ENCODE results near the gene VAT1L. TPM values are rescaled to one million over a fixed set of nuclear protein-coding genes. Genes with fewer than 3 reads are reported as not detected.

VAT1L gene
- total RNA-seq, 1 experiment from 2014 or later, result not detected

DNA sequence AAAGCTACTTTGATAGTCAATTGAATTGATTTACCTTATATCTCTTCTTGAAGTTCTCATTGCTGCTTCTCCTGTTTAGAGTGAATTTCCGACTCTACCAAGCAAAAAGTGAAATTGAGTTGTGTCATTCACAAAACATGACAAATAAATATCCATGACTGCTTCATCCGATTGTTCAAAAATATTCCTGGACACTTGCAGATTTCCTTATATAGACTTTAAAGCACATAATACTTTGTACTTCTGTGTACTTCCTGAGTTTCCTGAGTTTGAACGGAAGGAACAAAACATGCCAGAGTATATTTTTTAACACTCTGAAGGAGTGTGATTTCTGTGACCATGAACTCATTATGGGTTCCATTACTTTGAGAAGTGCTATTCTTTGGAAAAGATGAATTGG is 20.5 kb upstream of the VAT1L start:
- no peaks in the 10 kb centered on the region for H3K36me3 ChIP-seq
- no peak for DNase-seq
- no peak overlapping the region for H3K4me3 ChIP-seq
- H3K27me3 ChIP-seq, result no peaks in the 10 kb centered on the region
- H3K9me3 ChIP-seq, result no peaks in the 10 kb centered on the region

GRCh38 chr16:77775911-77776909 is 12.2 kb upstream of the VAT1L start:
- no peaks in the 10 kb centered on the region for H3K27me3 ChIP-seq
- H3K9me3 ChIP-seq, result no peaks in the 10 kb centered on the region
- no peak for DNase-seq
- no peaks in the 10 kb centered on the region for H3K36me3 ChIP-seq
- H3K4me3 ChIP-seq, result no peak overlapping the region

GRCh38 chr16:77777745-77778144 is 10.6 kb upstream of the VAT1L start:
- Histone ChIP-seq H3K9me3 (no peaks in the 10 kb centered on the region), H3K4me3 (no peak overlapping the region), H3K36me3 (no peaks in the 10 kb centered on the region), H3K27me3 (no peaks in the 10 kb centered on the region)
- no peak for DNase-seq

- H3K9me3 ChIP-seq, result no peaks in the 10 kb centered on the region
- DNase-seq, result peak; percentile 53
- no peaks in the 10 kb centered on the region for H3K27me3 ChIP-seq
- no peaks in the 10 kb centered on the region for H3K36me3 ChIP-seq
- H3K4me3 ChIP-seq, result no peak overlapping the region
Observed at GRCh38 chr16:77780378-77780837, 8.0 kb upstream of the VAT1L start.

DNA sequence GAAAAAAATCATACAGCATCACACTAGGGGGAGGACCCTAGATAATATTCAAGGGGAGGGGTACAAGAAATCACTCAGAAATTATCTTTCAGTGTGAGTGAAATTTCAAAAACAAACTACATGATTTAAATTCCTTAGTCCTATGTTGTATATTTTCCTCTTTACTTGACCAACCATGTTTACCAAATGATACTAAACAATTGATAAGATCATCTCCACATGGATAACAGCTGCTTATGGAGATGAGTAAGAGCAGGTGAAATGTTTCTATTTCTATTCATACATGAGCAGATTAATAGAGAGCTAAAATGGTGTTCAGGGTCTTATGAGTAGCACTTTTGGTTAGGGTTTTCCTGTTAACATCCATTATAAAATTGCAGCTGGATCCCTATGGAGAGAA is 7.3 kb upstream of the VAT1L start:
- Histone ChIP-seq H3K27me3 (no peaks in the 10 kb centered on the region), H3K36me3 (no peaks in the 10 kb centered on the region), H3K4me3 (no peak overlapping the region), H3K9me3 (no peaks in the 10 kb centered on the region)
- DNase-seq, result no peak

DNA sequence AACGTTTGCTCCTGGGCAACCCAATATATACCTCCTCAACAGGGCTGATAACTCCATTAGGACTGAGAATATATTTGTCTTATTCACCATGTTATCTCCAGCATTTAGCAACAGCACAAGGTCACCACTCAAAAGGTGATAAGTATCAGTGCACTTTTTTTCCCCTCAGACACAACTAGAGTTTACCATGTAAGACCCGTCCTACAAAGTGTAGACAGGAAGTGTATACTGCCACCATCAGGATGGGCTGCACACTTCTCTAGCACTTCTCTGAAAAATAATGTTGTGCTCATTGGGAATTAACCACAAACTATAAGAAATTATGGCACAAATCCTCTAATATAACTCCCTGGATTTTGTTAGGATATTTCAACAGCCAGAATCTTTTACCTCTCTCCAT is 5.7 kb upstream of the VAT1L start:
- DNase-seq, result no peak
- H3K9me3 ChIP-seq, result no peaks in the 10 kb centered on the region
- H3K36me3 ChIP-seq, result no peaks in the 10 kb centered on the region
- H3K4me3 ChIP-seq, result no peak overlapping the region
- H3K27me3 ChIP-seq, result peaks cover 2% of the 10 kb centered on the region; the same call in 1 of the 2 replicates

- DNase-seq, result no peak
- Histone ChIP-seq H3K36me3 (no peaks in the 10 kb centered on the region), H3K27me3 (peaks cover 19% of the 10 kb centered on the region), H3K4me3 (no peak overlapping the region), H3K9me3 (no peaks in the 10 kb centered on the region)
Observed at GRCh38 chr16:77784441-77785372, 3.7 kb upstream of the VAT1L start.

DNA sequence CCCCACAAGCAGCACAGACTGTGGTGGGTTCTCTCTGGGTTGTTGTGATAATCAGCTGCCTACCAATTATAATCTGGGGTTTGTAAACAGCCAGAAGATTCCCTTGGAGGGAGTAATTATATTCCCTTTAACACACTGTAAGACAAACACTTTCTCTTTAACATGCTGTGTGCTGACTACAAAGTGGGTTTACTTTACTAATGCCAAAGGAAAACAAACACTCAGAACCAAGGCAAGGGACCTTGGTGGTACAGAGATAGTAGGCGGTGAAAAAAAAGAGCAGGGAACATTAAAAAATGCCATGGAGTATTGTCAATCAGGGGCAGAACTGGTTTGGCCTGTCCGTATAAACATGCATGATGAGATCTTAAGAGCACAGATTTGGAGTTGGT is 3.0 kb upstream of the VAT1L start:
- DNase-seq, result no peak
- Histone ChIP-seq H3K4me3 (no peak overlapping the region), H3K9me3 (no peaks in the 10 kb centered on the region), H3K36me3 (no peaks in the 10 kb centered on the region), H3K27me3 (peaks cover 19% of the 10 kb centered on the region)

DNA sequence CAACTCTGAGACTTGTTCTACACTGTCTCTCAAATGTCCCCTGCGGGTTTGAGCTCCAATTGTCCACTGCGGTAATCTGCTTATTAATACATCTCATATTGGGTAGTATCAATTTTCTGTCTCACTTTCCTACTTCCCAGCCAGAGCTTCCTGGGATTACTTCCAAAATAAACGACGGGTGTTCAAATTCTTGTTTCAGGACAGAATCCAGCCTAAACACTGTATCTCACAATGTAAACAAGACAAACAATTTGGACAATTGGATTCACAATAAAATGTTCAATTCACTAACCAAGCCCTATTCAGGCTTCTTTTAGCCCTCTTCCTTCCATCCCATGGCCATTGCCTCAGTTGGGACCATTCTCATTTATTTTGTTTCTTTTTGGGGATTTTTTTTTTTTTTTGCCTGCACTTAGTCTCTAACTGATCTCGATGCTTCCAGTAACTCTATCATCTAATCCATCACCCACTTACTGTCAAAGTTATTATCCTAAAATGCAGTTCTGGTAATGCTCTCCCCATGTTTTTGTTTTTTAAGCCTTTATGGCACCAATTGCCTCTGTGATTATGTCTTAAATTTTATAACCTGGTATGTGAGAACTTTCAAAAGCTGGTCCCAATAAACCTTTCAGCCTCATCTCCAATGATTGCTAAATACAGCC is 2.0 kb upstream of the VAT1L start:
- Histone ChIP-seq H3K36me3 (no peaks in the 10 kb centered on the region), H3K9me3 (no peaks in the 10 kb centered on the region), H3K27me3 (peaks cover 19% of the 10 kb centered on the region), H3K4me3 (no peak overlapping the region)
- DNase-seq, result no peak

- H3K4me3 ChIP-seq, result no peak overlapping the region
- no peak for DNase-seq
- peaks cover 19% of the 10 kb centered on the region for H3K27me3 ChIP-seq
- no peaks in the 10 kb centered on the region for H3K9me3 ChIP-seq
- no peaks in the 10 kb centered on the region for H3K36me3 ChIP-seq
Observed at GRCh38 chr16:77787452-77787851, 912 bp upstream of the VAT1L start.

DNA sequence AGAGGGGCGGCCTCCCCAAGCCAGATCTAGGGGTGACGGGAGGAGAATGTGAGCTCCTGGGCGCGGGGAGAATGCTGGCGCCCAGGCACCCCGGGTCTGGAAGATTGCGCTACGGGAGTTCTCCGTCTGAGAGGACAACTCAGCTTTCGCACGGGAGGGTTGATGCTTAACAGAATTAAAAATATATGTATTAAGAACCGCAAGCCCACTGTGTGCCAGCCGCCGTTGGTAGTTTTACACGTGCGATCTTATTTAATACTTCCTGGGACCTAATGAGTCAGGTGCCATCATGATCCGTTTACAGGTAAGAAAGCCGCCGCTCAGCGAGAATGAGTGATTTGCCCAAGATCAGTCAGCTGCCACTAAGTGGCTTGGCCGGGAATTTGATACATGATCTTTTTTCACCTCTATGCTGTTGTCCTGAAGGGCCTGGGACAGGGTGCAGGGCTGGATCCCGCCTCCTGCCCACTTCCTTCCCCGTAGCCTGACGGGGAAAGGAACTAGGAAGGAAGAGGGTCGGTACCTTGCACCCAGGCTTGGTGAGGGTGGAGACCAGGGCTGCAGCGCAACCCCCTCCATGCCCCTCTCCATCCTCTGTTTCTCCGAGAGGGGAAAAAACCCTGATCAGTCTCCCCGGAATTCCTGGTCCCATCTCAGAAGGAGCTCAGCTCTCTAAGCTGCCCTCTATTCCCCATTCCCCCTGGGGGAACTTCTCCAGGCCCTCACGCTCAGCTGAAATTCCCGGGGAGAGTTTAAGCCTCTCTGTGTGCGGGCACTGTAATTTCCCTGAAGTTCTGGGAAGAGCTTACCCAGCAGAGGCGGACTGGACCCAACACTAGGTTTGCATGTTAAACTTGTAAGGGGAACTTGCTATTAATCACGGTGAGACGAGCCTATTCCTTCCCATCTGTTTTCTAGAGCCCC is 983 bp downstream of the VAT1L start:
- DNase-seq, result no peak
- H3K9me3 ChIP-seq, result no peaks in the 10 kb centered on the region
- no peaks in the 10 kb centered on the region for H3K36me3 ChIP-seq
- no peak overlapping the region for H3K4me3 ChIP-seq
- peaks cover 19% of the 10 kb centered on the region for H3K27me3 ChIP-seq

DNA sequence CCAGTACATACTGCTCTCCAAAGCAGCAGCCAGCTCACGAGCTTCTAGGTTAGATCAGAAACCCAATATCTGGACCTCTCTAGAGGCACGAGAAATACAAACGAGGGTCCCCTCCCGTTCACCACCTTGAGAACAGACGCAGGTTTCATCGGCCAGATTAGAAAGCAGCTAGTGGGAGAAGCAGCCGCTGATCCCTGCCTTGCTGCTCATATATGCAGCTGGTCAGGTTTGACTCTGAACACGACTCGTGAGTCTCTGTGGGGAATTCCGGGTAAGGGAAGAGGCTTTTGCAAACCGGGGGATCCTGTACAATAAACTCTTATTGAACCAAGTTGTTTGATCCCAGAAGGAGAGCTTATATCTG is 1.6 kb downstream of the VAT1L start:
- no peak for DNase-seq
- H3K4me3 ChIP-seq, result no peak overlapping the region

GRCh38 chr16:77790912-77791311 is 2.5 kb downstream of the VAT1L start:
- Histone ChIP-seq H3K27me3 (peaks cover 19% of the 10 kb centered on the region), H3K9me3 (no peaks in the 10 kb centered on the region), H3K36me3 (no peaks in the 10 kb centered on the region), H3K4me3 (no peak overlapping the region)
- no peak for DNase-seq

More for the DNA sequence above, 1.6 kb downstream of the VAT1L start:
- Histone ChIP-seq H3K9me3 (no peaks in the 10 kb centered on the region), H3K36me3 (no peaks in the 10 kb centered on the region), H3K27me3 (peaks cover 19% of the 10 kb centered on the region)

- Histone ChIP-seq H3K36me3 (no peaks in the 10 kb centered on the region), H3K9me3 (no peaks in the 10 kb centered on the region), H3K4me3 (no peak overlapping the region), H3K27me3 (peaks cover 10% of the 10 kb centered on the region)
- DNase-seq, result no peak
Observed at GRCh38 chr16:77793417-77793816, 5.1 kb downstream of the VAT1L start.

DNA sequence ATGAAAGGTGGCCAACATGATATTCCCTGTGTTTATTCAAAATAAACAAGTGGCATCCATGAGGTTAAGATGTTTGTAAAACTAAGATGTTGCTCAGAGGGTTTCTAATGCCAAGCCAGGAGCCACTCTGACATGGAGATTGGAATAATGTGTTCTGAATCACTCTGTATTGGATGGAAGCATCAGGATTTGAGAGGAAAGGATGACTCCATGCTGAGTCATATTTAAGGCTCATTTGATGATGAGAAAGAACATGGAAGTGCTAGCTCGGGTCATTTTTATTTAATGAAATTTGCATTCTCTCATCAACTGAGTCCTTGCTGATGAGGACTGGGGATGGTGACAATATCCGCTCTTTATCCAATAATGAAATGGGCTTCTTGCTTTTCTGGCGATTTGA is 6.2 kb downstream of the VAT1L start:
- no peaks in the 10 kb centered on the region for H3K27me3 ChIP-seq
- no peaks in the 10 kb centered on the region for H3K36me3 ChIP-seq
- H3K9me3 ChIP-seq, result no peaks in the 10 kb centered on the region
- DNase-seq, result no peak
- H3K4me3 ChIP-seq, result no peak overlapping the region

DNA sequence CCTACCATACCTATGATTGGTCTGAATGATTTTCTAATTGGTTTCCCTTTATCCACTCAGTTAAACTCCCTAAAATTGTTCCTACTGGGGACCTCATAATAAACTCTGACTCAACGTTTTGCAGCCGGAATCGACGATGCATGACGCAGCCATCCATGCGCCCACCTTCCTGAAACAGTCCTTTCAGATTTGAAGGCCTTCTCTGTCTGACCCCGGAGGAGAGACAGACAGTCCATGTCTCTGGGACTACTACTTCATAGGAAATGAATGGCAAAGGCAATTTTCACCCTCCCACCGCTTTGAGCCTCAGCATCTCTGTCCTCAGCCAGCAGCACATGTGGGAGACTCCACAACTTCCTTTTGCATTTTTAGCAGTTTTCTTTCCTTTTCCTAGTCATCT is 13.5 kb downstream of the VAT1L start:
- Histone ChIP-seq H3K36me3 (no peaks in the 10 kb centered on the region), H3K27me3 (no peaks in the 10 kb centered on the region), H3K4me3 (no peak overlapping the region), H3K9me3 (no peaks in the 10 kb centered on the region)
- no peak for DNase-seq

Measured in MG63 (cell line).